A549 (cell line): ENCODE results near the gene NUP214.

Experiments used
- EHMT2 ChIP-seq: fragments of 200-600 bp; sonication (generic); IDR thresholded peaks from 2 replicates; pipeline ENCODE4 v1.6.1; 2016; ENCODE audit warnings: antibody characterized with exemption, low read depth, mild to moderate bottlenecking, moderate library complexity
- HOXA7 ChIP-seq: fragments of 250-450 bp; sonication (Bioruptor Pico); IDR thresholded peaks from 2 replicates; pipeline ENCODE4 v1.5.0; 2020; ENCODE audit warnings: mild to moderate bottlenecking, moderate library complexity
- MAFK ChIP-seq: fragments of 450-650 bp; IDR thresholded peaks from 2 replicates; pipeline ENCODE4 v1.6.1; 2014; ENCODE audit not compliant: partially characterized antibody
- MYC ChIP-seq: IDR thresholded peaks from 2 replicates; pipeline ENCODE4 v1.6.1; 2012; ENCODE audit warnings: mild to moderate bottlenecking, inconsistent platforms, low read length, improper control_type of control experiment, borderline replicate concordance
- POLR2A ChIP-seq: IDR thresholded peaks from 2 replicates; pipeline ENCODE4 v1.6.1; 2012; ENCODE audit warnings: mild to moderate bottlenecking, low read length
- POLR2AphosphoS2 ChIP-seq: conservative IDR thresholded peaks from 2 replicates; pipeline ENCODE4 v1.6.1; 2012; ENCODE audit warnings: low read length, improper control_type of control experiment, inconsistent platforms
- RCOR1 ChIP-seq: fragments of 150-350 bp; IDR thresholded peaks from 2 replicates; pipeline ENCODE4 v1.6.1; 2014; ENCODE audit warnings: antibody characterized with exemption, low read length, low read depth
- TF ChIP-seq, protein P1 (sequence below): fragments of 150-350 bp; IDR thresholded peaks from 2 replicates; pipeline ENCODE4 v1.6.1; 2014; ENCODE audit warnings: low read depth, mild to moderate bottlenecking, low read length
- TF ChIP-seq, protein P2 (sequence below): fragments of >200 bp; sonication (Bioruptor Twin); formaldehyde crosslinking; IDR thresholded peaks from 3 replicates; pipeline ENCODE4 v1.5.1; 2016

DNA sequence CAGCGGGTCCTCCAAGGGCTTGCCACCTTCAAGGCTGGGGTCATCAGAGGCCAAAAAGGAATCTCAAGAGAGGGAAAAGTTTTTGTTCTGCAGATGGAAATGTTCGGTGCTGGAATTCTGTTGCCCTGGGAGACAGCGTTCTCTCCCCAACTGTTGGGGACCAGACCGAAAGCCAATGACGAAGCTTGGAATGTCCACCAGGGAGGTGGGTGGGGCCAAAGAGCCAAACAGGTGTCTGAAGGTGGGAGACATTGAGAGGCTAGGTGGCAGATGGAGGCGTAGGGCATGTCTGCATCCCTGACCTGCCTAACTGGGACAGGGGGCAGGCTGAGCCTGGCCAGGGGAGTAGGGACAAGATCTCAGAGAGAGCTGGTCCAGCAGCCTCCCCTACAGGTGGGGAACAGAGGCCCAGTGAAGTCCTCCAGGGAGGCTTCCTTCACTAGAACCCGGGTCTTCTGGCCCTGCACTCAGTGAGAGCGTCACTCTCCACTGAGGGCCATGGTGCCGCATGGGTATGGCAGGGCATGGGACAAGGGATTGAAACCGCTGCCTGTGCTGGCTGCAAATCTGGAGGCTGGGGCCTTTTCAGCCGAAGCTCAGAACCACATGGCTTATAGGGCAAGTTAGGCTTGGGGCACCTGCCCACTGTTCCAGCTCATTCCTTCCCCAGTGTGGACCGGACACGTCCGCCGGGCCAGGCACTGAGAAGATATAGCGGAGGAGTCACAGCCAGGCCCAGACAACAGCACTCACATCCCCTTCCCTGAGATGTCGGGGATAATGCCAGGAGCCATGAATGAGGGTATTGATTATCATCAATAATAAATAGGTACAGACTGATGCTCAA, 156.0 kb downstream of the NUP214 start:
- TF ChIP-seq, protein P1, sequence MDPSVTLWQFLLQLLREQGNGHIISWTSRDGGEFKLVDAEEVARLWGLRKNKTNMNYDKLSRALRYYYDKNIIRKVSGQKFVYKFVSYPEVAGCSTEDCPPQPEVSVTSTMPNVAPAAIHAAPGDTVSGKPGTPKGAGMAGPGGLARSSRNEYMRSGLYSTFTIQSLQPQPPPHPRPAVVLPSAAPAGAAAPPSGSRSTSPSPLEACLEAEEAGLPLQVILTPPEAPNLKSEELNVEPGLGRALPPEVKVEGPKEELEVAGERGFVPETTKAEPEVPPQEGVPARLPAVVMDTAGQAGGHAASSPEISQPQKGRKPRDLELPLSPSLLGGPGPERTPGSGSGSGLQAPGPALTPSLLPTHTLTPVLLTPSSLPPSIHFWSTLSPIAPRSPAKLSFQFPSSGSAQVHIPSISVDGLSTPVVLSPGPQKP, result no peak
- TF ChIP-seq, protein P2, sequence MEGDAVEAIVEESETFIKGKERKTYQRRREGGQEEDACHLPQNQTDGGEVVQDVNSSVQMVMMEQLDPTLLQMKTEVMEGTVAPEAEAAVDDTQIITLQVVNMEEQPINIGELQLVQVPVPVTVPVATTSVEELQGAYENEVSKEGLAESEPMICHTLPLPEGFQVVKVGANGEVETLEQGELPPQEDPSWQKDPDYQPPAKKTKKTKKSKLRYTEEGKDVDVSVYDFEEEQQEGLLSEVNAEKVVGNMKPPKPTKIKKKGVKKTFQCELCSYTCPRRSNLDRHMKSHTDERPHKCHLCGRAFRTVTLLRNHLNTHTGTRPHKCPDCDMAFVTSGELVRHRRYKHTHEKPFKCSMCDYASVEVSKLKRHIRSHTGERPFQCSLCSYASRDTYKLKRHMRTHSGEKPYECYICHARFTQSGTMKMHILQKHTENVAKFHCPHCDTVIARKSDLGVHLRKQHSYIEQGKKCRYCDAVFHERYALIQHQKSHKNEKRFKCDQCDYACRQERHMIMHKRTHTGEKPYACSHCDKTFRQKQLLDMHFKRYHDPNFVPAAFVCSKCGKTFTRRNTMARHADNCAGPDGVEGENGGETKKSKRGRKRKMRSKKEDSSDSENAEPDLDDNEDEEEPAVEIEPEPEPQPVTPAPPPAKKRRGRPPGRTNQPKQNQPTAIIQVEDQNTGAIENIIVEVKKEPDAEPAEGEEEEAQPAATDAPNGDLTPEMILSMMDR, result no peak
- TF ChIP-seq MAFK (no peak), POLR2A (no peak), HOXA7 (no peak), RCOR1 (no peak), POLR2AphosphoS2 (no peak), EHMT2 (no peak), MYC (no peak)
